Measurements from ENCODE around the gene PRSS58. TPM values are rescaled to one million over a fixed set of nuclear protein-coding genes. Genes with fewer than 3 reads are reported as not detected.

PRSS58 gene
- total RNA-seq, 1 donor from 2014 or later = not detected

GRCh38 chr7:142231716-142232115, 26.1 kb downstream of the PRSS58 start:
- no peak for TF ChIP-seq CTCF (conservative IDR thresholded peaks at IDR 0.05; ENCODE audit: low read depth, low read length)
- no peak overlapping the region for H3K4me3 ChIP-seq (ENCODE audit: low read depth, low read length)
- DNase-seq (ENCODE audit: low read depth) = no peak

- TF ChIP-seq CTCF (conservative IDR thresholded peaks at IDR 0.05; ENCODE audit: low read depth, low read length) = no peak
- no peak for DNase-seq (ENCODE audit: low read depth)
- no peak overlapping the region for H3K4me3 ChIP-seq (ENCODE audit: low read depth, low read length)
Measured at GRCh38 chr7:142228537-142229104, 29.2 kb downstream of the PRSS58 start.

Other genes starting within 250 kb of the PRSS58 start
- not detected in 2 replicates for gene MGAM2, start 146.3 kb downstream of the PRSS58 start, total RNA-seq